Kidney (tissue), 14 donors: Measurements from ENCODE around the gene ATP13A3. TPM values are rescaled to one million over a fixed set of nuclear protein-coding genes. Genes with fewer than 3 reads are reported as not detected.

Experiments used
- DNase-seq, 5 donors: peaks; one replicate each; pipeline ENCODE4 v3.0.0-alpha.2; 2013 to 2020
- FAIRE-seq: peaks from 2 replicates; lab custom pipeline; 2012; peaks lifted over from hg19 to GRCh38; lab: Jason Lieb, UNC
- H3K27ac ChIP-seq, 2 donors: one replicate each; pipeline ENCODE4 v1.7.0; 2013; ENCODE audit warnings: low read depth in 2 of 2, low read length in 2 of 2, inconsistent platforms in 1 of 2
- H3K27me3 ChIP-seq: one replicate; pipeline ENCODE4 v1.7.1; 2013; ENCODE audit warnings: low read length, inconsistent platforms; ENCODE audit not compliant: control insufficient read depth, insufficient read depth
- H3K36me3 ChIP-seq, 3 donors: one replicate each; pipeline versions ENCODE4 v1.7.0 to v1.7.1; 2013; ENCODE audit warnings: low read length in 3 of 3, control low read depth in 1 of 3, inconsistent platforms in 1 of 3; ENCODE audit not compliant: insufficient read depth in 3 of 3, control insufficient read depth in 2 of 3
- H3K4me1 ChIP-seq, 3 donors: one replicate each; pipeline versions ENCODE4 v1.7.0 to v1.7.1; 2013; ENCODE audit warnings: low read length in 3 of 3, inconsistent platforms in 1 of 3, low read depth in 1 of 3; ENCODE audit not compliant: control insufficient read depth in 2 of 3, insufficient read depth in 2 of 3
- H3K4me3 ChIP-seq, 3 donors: one replicate each; pipeline versions ENCODE4 v1.7.0 to v1.8.1; 2013; ENCODE audit warnings: low read length in 3 of 3, control low read depth in 1 of 3, inconsistent platforms in 1 of 3
- H3K9ac ChIP-seq, 3 donors: one replicate each; pipeline versions ENCODE4 v1.7.0 to v1.7.1; 2013; ENCODE audit warnings: low read length in 3 of 3, control low read depth in 1 of 3, inconsistent platforms in 1 of 3
- H3K9me3 ChIP-seq, 3 donors: one replicate each; pipeline versions ENCODE4 v1.7.0 to v1.7.1; 2013; ENCODE audit warnings: low read length in 3 of 3, control low read depth in 1 of 3, inconsistent platforms in 1 of 3; ENCODE audit not compliant: control insufficient read depth in 2 of 3, insufficient read depth in 1 of 3
- intact Hi-C: fragments of 100-400 bp; cut with DNase I; formaldehyde crosslinking; loops from one replicate; pipeline ENCODE4 v1.11.1; 2022
- polyA plus RNA-seq: library from polyadenylated mRNA; stranded (reverse); fragments of 350-450 nt; fragmentation: Illumina TruSeq; extraction: RNeasy Lipid Tissue Mini Kit (QIAGEN cat#74804); gene quantifications from one replicate; pipeline ENCODE4 v1.2.3, GENCODE V29; 2014; ENCODE audit warnings: low read depth, low replicate concordance; ENCODE audit not compliant: insufficient read depth
- total RNA-seq: library from RNA; stranded (reverse); fragmentation: NEBNext Ultra II Directional; extraction: Animal tissue kit (Norgen Biotek cat#: 25700); gene quantifications from one replicate; pipeline ENCODE4 v1.2.1, GENCODE V29; 2021
- TF ChIP-seq, protein P1 (sequence below): IDR thresholded peaks from 3 replicates; pipeline ENCODE4 v1.5.1; 2012; ENCODE audit warnings: mild to moderate bottlenecking, moderate library complexity, borderline replicate concordance; ENCODE audit not compliant: insufficient read depth; ENCODE audit errors: extremely low read depth
- donor health status: control.
- donor health status: control.
- donor health status: control.
- donor health status: control.
- donor health status: control.
- donor health status: DM: yes; HTN: yes; CAD: no.
- donor health status: Normal renal cell carcinoma (clear cell type).

ATP13A3 gene
- total and polyA plus RNA-seq, 2 donors from 2014 or later = 15.3 to 103 TPM

DNA sequence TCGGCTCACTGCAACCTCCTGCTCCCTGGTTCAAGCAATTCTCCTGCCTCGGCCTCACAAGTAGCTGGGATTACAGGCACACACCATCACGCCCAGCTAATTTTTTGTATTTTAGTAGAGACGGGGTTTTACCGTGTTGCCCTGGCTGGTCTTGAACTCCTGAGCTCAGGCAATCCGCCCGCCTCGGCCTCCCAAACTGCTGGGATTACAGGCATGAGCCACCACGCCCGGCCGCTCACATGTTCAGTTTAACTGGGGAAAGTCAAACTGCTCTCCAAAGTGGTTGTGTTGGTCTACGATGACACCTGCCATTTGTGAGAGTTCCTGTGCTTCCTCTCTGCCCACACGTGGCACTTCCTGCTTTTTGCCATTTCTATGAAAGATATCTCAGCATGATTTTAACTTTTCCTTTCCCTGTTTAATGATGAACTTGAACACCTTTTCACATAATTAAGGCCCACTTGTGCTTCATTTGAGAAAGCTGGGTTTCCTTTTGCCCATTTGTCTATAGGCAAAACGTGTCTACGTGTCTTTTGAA is 86.9 kb downstream of the ATP13A3 start:
- Histone ChIP-seq H3K9ac (no peak overlapping the region), H3K9me3 (no peaks in the 10 kb centered on the region), H3K36me3 (peaks cover 0 to 8% (median 0%) of the 10 kb centered on the region in 3 donors), H3K4me1 (peaks cover 0 to 6% (median 0%) of the 10 kb centered on the region in 3 donors), H3K4me3 (no peak overlapping the region), H3K27me3 (peaks cover 8% of the 10 kb centered on the region), H3K27ac (no peak overlapping the region)
- TF ChIP-seq, protein P1, sequence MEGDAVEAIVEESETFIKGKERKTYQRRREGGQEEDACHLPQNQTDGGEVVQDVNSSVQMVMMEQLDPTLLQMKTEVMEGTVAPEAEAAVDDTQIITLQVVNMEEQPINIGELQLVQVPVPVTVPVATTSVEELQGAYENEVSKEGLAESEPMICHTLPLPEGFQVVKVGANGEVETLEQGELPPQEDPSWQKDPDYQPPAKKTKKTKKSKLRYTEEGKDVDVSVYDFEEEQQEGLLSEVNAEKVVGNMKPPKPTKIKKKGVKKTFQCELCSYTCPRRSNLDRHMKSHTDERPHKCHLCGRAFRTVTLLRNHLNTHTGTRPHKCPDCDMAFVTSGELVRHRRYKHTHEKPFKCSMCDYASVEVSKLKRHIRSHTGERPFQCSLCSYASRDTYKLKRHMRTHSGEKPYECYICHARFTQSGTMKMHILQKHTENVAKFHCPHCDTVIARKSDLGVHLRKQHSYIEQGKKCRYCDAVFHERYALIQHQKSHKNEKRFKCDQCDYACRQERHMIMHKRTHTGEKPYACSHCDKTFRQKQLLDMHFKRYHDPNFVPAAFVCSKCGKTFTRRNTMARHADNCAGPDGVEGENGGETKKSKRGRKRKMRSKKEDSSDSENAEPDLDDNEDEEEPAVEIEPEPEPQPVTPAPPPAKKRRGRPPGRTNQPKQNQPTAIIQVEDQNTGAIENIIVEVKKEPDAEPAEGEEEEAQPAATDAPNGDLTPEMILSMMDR = no peak
- intact Hi-C loops = loop anchor here (10.0 kb wide), 1 partner anchor 55 kb away; no protein-coding TSS in a partner anchor
- DNase-seq (no peak), FAIRE-seq (no peak)

DNA sequence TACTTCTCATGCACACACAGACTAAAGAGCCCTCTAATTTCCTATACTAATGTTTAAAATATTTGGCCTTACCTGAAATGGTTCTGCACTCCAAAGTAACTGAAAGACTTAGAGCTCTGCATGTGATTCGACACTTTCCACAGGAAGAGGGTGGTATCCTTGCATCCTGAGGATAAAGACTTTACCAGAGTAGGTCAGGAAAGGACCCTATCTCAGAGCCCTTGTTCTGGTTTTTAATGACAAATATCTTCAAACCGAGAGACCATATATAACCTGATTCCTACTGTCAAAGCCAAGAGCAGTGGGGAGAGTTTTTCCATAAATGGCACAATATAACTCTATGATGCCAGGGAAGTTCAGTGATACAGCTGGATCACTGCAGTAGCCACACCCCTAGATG is 87.6 kb downstream of the ATP13A3 start, which contains the start of gene GP5:
TSS of gene GP5 (minus strand) at position 101 of the 400 bp plus-strand sequence. CDS start 984 bp downstream, outside the sequence.
- DNase-seq (no peak), FAIRE-seq (no peak)
- no peaks in the 10 kb centered on the region for H3K9me3 ChIP-seq
- no peak within 1 kb of the TSS for H3K9ac ChIP-seq
- H3K27me3 ChIP-seq = peaks cover 8% of the 10 kb centered on the region
- peaks cover 0 to 9% (median 0%) of the 10 kb centered on the region in 3 donors for H3K4me1 ChIP-seq
- peak within 1 kb of the TSS in 2 of 3 donors; percentile 4 to 15 for H3K4me3 ChIP-seq
- peaks cover 0 to 6% (median 0%) of the 10 kb centered on the region in 3 donors for H3K36me3 ChIP-seq
- TF ChIP-seq, protein P1 = no peak
- intact Hi-C loops = loop anchor here (10.0 kb wide), 1 partner anchor 54 kb away; no protein-coding TSS in a partner anchor
- H3K27ac ChIP-seq = no peak within 1 kb of the TSS

DNA sequence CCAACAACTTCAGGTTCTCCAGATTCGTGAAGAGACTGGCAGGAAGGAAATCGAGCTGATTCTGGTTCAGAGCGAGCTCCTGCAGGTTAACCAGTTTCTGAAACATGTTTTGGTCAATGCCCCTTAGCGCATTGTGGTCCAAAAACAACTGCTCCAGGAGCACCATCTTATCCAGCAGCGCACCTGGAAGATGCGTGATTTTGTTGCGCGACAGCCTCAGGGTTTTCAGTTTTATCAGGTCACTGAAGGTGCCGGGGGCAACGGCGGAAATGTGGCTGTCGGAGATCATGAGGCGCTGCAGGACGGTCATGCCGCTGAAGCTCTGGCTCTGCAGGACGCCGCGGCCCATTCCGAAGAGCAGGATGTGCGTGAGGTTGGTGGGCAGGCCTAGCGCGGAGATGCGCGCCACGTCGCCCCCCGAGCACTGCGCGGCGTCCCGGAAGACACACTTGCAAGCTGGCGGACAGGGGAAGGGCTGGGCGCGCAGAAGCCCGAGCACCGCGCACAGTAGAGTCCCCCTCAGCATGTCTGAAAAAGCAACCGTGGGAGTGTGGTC is 89.0 kb downstream of the ATP13A3 start:
- TF ChIP-seq, protein P1 = no peak
- peak overlapping the region in 2 of 3 donors; percentile 15 to 25 for H3K4me3 ChIP-seq
- no peak overlapping the region for H3K27ac ChIP-seq
- intact Hi-C loops = loop anchor here (10.0 kb wide), 1 partner anchor 53 kb away; no protein-coding TSS in a partner anchor
- H3K36me3 ChIP-seq = no peaks in the 10 kb centered on the region
- H3K27me3 ChIP-seq = peaks cover 8% of the 10 kb centered on the region
- no peaks in the 10 kb centered on the region for H3K9me3 ChIP-seq
- peak in 3 of 5 donors; percentile 39 to 55 (median 51) for DNase-seq
- no peak for FAIRE-seq
- H3K9ac ChIP-seq = no peak overlapping the region
- H3K4me1 ChIP-seq = peaks cover 0 to 9% (median 0%) of the 10 kb centered on the region in 3 donors
